Bone marrow (tissue), 2 donors: ENCODE data around the gene USP50.
"Not testable (repeated sequence)": the region's sequence is repeated elsewhere in the genome, so short reads cannot be mapped to it uniquely, and the experiment has no call there.

Source experiments
- DNase-seq, 2 donors: peaks; one replicate each; lab custom pipeline; 2025; lab: John Stamatoyannopoulos, UW

Gene USP50

DNA sequence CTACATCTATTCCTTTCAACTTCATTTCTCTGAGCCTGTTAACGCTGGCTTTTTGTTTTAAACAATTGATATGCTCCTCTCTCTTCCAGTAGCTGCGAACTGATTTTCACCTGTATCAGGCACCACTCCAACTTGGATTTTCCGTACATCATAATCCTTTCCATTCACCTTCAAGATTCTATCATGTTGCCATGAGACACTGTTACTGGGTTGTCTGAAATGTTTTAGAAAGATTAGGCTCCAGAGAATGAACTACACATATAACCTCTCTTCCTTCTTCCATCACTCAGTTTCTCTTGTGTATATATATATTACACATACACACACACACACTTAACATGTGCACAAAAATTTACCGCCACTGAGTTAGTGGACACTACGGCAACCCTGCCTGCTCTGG is at the start of gene USP50:
Gene USP50, minus strand, starts transcription at position 101 of the 400 bp plus-strand sequence. CDS start 141 bp downstream, outside the sequence.
- DNase-seq: no peak

DNA sequence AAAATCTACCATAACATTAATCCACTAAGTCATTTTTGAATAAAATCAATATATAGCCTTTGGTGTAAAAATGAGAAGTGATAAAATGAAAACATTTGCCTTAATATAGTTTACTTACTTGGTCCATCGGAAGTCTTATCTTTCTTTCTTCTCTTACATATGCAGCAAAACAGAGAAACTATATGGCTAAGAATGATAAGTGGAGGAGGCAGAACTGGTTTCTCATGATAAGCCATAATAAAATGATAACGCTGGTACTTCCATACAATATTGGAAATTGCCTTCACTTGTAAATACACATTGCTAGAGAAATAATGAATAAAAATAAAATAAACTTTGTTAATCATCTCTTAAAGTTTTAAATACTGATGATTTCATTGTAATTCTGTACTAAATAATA is 47.8 kb upstream of the USP50 start:
- DNase-seq: no peak

DNA sequence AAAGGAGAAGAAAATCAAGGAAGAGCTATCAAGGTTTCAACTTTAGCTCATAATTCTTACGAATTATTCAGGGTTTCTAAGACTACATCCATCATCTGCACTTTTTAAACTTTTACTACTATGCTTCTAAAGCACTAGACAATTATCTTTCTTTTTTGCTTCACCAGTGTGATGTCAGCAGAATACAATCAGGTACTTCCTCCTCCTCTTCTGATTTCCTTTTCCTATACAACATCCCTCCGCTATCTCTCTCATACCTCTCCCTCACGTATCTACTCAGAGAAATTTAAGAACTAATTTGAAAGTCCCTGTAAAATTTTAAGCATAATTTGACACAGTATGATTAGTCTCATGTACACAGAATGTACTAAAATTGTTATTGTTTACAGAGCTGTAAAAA is 47.3 kb upstream of the USP50 start:
- DNase-seq: no peak

DNA sequence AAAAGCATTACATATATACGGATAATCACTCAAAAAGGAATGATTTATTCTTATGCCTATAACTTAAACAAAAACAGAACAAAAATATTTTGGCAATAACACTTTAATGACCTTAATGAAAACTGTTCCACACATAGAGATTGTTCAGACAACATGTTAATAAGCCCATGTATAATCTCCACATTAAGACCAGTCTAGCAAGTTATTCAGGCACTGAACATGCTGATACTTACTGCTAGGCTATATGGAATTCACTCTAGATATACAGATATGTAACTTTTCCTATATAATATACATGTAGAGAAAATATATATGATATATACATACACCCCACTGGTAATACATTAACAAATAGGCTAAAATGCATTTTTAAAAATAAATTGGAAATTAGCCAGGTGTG is 43.8 kb upstream of the USP50 start:
- no peak for DNase-seq

DNA sequence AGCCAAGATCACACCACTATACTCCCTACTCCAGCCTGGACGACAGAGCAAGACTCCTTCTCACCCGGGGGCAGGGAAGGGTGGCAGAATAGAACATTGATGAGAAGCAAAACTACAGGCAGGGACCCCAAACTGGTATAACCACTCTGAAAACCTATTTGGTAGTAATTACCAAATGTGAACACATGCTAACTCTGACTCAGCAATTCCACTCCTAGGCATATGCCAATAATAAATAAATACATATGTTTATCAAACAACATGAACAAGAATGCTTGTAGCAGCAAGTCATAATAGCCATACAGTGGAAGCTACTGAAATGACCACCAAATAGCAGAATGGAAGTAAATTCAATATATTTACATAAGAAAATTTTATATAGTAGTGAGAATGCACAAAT is 31.0 kb upstream of the USP50 start:
- DNase-seq: no peak

DNA sequence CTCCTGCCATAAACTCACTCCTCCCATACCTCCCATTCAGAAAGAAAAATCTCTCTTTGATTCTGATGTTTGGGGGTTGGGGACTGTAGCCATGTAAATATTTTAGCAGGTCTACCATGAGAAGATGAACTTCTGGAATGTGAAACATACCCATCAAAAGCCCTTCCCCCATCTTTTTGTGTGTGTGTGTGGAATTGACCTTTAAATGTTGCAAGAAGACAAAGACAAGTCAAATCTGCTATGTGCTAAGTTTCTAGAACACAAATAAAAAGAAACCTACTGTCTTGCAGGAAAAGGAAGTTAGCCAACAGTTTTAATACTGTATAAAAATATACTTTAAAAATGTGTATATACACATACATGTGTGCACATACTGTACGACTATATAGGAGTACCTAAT is 29.7 kb upstream of the USP50 start:
- no peak for DNase-seq

DNA sequence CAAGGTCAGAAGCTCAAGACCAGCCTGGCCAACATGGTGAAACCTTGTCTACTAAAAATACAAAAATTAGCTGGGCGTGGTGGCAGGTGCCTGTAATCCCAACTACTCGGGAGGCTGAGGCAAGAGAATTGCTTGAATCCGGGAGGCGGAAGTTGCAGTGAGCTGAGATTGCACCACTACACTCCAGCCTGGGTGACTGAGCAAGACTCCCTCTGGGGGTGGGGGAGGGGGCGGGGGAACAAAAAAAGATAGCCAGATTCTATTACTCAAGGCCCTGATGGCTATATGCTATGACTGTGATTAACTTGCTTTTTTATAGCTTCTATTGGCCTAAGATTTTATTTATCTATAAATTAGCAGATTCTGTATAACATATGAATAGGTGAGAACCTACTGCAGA is 27.4 kb upstream of the USP50 start:
- not testable (repeated sequence) for DNase-seq

DNA sequence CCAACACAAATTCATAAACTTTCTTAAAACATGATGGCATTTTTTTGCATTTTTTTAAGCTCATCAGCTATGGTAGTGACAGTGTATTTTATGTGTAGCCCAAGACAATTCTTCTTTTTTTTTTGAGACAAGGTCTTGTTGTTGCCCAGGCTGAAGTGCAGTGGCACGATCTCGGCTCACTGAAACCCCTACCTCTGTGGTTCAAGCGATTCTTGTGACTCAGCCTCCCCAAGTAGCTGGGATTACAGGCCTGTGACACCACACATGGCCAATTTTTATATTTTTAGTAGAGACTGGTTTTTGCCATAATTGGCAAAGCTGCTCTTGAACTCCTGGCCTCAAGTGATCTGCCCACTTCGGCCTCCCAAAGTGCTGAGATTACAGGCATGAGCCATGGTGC is 17.3 kb upstream of the USP50 start:
- no peak for DNase-seq

DNA sequence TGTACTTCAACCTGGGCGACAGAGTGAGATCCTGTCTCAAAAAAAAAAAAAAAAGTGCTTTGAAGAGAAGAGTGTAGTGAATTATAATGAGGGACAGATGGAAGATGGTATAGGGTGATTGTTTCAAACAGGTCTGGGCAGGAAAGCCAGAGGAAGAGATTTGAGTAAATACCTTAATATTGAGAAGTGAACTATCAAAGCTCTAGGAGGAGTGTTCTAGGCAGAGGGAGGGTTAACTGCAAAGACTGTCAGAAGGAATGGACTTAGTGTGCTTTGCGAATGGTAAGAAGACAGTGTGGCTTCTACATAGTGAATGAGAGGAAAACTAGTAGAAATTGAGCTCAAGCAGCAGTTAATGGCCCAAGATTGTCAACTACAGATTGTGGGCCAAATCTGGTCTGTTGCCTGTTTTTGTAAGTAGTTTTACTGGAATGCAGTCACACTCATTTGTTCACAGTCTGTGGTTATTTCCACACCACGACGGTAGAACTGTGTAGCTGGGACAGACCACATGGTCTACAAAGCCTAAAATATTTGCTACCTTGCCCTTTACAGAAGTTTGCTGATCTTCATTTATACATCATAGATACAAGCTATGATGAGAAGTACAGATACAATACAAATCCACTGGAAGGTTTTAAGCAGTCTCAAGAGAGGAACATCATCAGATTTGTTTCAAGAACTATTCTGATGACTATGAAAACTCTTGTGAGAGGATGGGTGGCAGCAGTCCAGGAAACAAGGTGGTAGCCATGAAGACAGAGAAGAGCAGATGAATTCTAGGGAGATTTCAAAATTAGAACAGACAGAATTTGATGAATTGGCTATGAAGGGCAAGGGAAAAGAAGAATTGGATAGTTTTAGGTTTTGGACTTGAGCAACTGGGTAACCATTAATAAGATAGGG is 16.5 kb upstream of the USP50 start:
- no peak for DNase-seq

DNA sequence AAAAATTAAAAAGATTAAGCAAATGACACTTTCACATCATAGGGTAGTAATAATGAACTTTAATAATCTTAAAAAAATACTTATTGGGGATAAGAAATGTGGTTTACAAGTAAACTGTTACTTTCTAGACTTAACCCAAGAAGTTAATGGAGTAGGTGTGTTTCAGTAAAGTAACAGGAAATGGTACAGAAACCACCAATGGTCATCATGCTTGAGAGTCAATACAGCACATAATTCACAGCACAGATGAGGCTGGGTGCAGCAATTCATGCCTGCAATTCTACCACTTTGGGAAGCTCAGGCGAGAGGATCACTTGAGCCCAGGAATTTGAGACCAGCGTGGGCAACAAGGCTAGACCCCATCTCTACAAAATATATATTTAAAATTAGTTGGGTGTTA is 11.5 kb upstream of the USP50 start:
- no peak for DNase-seq

DNA sequence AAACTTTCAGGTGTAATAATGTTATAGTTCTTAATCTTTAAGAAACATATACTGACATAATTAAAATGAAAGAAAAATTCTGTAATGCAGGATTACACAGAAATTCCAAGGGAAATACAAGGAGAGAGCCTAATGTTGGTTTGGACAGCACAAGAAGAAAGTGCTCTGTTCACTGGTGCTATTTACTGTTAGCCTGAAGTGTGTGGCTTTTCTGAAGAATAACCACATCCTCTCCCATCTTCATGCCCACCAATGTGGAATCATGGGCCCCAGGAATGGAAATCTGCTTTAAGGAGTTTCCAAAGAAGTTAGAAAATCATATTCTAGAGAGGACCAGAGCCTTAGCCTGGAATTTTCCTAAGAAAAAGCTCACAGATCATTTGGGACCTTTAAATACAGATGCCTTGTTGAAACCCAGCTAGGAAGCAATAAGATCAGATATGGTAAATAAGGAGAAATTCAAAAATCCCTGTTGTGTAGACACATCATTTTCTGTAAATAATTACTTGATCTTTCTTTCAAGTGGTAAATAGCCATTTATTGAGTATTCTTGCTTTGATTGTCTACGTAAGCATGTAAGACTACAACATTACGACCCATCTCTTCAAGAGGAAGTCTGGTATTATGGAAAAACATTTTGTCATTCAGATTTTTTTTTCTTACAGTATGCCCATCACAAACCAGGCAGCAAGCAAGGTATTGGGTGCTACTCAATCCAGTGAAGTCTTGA is 10.3 kb upstream of the USP50 start:
- no peak for DNase-seq

DNA sequence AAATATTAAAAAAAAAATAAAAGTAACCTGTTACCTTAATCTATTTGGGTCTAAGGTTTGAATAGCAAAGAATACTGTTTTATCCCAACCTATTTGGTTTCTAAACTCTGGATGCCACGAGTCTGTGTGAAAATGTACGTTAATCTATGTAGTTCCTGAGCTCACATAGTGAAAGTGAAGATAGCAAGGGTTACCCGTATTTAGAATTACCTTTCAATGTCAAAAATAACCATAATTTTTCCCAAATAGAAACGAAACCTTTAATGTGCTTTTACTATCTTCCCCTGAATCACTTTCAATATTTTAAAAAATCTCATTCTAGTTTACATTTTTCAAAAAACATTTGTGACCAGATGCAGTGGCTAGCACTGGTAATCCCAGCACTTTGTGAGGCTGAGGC is 5.8 kb upstream of the USP50 start:
- DNase-seq: no peak

DNA sequence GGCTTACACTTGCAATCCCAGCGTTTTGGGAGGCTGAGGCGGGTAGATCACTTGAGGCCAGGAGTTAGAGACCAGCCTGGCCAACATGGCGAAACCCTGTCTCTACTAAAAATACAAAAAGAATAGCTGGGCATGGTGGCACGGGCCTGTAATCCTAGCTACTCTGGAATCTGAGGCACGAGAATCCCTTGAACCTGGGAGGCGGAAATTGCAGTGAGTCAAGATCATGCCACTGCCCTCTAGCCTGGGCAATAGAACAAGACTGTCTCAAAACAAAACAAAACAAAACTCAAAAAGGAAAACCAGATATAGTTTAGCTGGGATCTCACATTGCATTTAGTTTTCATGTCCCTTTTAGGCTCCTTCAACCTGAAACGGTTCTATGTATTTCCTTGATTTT is 2.9 kb upstream of the USP50 start:
- DNase-seq: no peak

DNA sequence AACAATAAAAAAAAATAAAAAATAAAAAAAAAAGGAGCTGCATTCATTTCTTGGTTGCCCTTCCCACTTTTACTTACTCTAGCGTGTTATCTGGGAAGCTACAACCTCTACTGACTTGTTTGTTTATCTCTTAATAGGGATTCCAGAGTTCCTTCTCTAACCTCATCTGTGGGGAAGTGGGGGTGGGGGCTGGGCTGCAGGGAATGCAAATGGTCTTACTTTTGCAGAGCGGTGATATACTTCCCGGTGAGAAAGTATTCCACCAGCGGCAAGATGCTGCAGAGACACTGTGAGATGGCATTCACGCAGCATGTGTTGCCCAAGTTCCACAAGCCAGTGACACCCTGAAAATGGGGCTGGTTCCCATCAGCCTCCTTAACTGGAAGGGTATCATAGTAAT is 2.1 kb downstream of the USP50 start:
- DNase-seq: no peak

DNA sequence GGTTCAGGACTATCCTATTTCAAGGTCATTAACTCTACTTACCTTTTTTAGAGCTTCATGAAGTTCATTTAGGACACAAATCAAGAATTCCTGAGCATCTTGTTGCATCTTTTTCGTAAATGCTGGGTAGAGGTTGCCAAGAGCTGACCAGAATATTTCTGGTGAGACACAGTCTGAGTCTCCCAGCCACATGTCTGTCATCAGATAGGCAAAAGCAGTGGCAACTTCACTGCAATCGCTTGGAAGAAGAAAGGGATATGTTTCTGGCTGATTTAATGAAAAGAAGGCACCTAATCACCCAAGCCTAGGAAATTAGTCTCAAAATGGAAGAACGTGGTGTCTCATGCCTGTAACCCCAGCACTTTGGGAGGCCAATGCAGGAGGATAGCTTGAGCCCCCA is 2.9 kb downstream of the USP50 start:
- no peak for DNase-seq

DNA sequence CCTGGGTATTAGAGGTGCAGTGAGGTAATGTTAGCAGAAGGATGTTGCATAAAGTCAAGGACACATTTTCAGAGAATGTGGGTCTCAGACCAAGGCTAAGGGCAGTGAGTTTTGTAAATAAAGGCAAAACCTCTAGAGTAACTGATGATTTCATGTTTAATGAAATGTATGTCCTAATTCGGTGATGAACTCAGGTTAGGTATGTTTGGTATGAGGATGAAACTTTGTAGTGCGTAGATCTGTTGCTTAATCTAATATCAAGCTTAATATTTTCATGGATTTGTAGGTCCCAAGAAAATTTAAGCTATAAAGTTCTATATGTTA is 3.6 kb downstream of the USP50 start:
- DNase-seq: no peak

DNA sequence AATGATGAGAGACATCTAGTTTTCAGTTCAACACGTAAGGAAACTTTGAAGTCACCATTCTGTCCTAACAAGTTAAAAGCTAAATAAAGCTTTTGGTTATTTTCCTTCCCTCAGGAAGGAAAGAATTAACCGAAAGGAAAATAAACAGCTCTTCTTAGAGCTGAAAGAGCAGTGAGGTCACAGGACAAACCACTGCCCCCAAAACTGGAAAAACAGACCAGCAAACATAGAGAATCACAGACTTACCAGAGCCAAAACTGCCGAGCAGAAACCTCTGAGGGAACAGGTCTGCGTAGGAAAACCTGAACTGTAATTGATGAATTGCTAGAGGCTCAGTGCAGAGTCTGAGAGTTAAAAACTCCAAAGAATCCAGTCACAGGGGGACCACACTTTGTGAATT is 14.7 kb downstream of the USP50 start:
- DNase-seq: no peak

DNA sequence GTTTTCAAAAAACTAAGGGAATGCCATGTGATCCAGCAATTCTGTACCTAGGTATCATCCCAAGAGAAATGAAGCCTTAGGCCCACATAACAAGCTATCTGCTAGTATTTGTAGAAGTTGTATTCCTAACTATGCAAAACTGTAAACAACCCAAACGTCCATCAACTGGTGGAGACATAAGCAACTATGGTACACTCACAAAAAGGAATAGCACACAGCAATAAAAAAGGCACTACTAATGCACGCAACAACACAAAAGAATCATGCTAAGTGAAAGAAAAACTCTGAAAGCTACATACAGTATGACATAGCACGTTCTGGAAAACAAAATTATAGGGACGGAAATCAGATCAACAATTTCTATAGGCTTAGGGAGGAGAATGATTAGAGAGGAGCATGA is 15.3 kb downstream of the USP50 start:
- no peak for DNase-seq

DNA sequence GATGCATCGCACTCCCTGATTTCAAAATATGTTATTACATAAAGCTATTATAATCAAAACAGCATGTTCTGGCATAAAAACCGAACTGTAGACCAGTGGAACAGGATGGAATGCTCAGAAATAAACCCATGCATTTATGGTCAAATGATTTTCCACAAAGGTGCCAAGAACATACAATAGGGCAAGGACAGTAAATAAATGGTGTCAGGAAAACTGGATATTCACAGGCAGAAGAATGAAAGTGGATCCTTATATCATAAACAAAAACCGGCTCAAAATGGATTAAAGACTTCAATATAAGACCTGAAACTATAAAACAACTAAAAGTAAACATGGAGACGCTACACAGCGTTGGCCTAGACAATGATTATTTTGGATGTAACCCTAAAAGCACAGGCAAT is 22.6 kb downstream of the USP50 start:
- no peak for DNase-seq

DNA sequence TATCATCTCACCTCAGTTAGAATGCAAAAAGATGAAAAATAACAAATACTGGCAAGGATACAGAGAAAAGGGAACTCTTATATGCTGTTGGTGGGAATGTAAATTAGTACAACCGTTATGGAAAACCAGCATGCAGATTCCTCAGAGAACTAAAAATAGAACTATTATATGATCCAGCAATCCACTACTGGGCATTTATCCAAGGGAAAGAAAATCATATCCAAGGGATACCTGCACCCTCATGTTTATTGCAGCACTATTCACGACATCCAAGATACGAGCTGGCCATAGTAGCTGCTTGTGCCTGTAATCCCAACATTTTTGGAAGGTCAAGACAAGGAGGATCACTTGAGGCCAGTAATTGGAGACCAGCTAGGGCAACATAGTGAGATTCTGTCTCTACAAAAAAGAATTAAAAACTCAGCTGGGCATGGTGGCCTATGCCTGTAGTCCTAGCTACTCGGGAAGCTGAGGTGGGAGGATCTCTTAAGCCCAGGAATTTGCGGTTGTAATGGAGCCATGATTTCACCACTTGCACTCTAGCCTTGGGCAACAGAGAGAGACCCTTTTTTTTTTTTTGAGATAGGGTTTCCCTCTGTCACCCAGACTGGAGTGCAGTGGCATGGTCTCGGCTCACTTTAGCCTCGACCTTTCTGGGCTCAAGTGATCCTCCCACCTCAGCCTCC is 26.6 kb downstream of the USP50 start:
- no peak for DNase-seq

DNA sequence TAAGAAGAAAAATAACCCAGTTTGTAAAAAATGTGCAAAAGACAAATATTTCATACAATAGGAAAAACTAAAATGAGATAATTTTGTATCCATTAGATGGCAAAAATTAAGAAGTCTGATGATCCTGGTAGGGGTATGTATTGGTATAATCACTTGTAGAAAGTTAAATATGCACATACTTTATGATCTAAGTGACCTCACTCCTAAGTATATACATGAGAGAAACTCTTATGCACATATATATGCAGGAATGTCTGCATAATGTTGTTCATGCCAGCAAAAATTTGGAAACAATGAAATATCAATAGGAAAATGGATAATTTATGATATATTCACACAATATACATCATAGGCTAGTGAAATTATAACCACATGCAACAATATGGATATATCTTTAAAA is 33.5 kb downstream of the USP50 start:
- no peak for DNase-seq

DNA sequence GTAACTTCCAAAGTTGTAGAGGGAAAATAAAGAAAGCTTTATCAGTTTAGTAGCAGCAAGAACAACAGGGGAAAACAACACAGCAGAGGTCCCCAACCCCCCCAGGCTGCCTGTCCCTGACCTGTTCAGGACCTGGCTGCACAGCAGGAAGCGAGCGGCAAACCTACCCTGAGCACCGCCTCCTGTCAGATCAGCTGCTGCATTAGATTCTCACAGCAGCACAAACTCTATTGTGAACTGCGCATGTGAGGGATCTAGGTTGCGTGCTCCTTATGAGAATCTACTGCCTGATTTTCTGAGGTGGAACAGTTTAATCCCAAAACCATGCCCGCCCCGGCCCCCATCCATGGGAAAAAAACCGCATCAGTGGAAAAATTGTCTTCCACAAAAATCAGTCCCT is 40.3 kb downstream of the USP50 start:
- DNase-seq: no peak

DNA sequence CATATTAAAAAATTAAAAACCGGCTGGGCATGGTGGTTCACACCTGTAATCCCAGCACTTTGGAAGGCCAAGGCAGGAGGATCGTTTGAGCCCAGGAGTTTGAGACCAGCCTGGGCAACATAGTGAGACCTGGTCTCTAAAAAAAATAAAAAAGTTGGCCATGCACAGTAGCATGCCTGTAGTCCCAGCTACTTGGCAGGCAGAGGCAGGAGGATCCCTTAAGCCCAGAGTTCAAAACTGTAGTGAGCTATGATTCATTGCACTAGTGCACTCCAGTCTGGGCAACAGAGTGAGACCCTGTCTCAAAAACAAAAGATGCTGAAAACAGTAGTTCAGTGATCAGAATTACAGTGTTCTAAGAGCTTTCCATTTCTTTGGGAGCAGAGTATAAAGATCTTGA is 40.8 kb downstream of the USP50 start:
- DNase-seq: not testable (repeated sequence)
